Body of pancreas (tissue), 4 donors: ENCODE data around the gene RUBCN. TPM values are rescaled to one million over a fixed set of nuclear protein-coding genes. Genes with fewer than 3 reads are reported as not detected.
"Not testable (repeated sequence)": the region's sequence is repeated elsewhere in the genome, so short reads cannot be mapped to it uniquely, and the experiment has no call there.

Experiments used
- ATAC-seq: fragments of 150-250 bp; one replicate; pipeline ENCODE4 v1.9.1; 2016
- DNase-seq, 4 donors: peaks; one replicate each; pipeline ENCODE4 v3.0.0-alpha.2; 2019
- H3K27ac ChIP-seq, 4 donors: fragments of 200-600 bp; sonication (generic); 1 replicate in 3 of 4; 2 replicates in 1 of 4; pipeline versions ENCODE4 v1.5.1 to v1.6.1; 2016 to 2019; ENCODE audit warnings: mild to moderate bottlenecking in 1 of 4, mixed read lengths in 1 of 4, moderate library complexity in 1 of 4
- H3K27me3 ChIP-seq, 2 donors: fragments of 200-600 bp; sonication (generic); one replicate each; pipeline ENCODE4 v1.6.0; 2016; ENCODE audit warnings: mild to moderate bottlenecking in 1 of 2
- H3K36me3 ChIP-seq, 2 donors: fragments of 200-600 bp; sonication (generic); replicated peaks in 1 of 2; 2 replicates each; pipeline ENCODE4 v1.5.1; 2016; ENCODE audit warnings: low read depth in 2 of 2; ENCODE audit not compliant: insufficient read depth in 1 of 2
- H3K4me1 ChIP-seq: fragments of 200-600 bp; sonication (generic); one replicate; pipeline ENCODE4 v1.6.0; 2016
- H3K4me3 ChIP-seq, 2 donors: fragments of 200-600 bp; sonication (generic); 1 replicate in 1 of 2; 2 replicates in 1 of 2; pipeline ENCODE4 v1.5.1; 2016 to 2019
- H3K9me3 ChIP-seq, 3 donors: fragments of 200-600 bp; sonication (generic); 1 replicate in 2 of 3; 2 replicates in 1 of 3; pipeline ENCODE4 v1.5.1; 2016
- CTCF ChIP-seq, 7 experiments: fragments of 450-650 bp in 4 of 7; fragments of 200-600 bp in 3 of 7; sonication (generic) in 3 of 7; IDR thresholded peaks; one replicate each; pipeline ENCODE4 v1.5.1; 2016 to 2019; ENCODE audit warnings: antibody characterized with exemption in 7 of 7
- POLR2A ChIP-seq, 3 donors: fragments of 450-650 bp; IDR thresholded peaks; one replicate each; pipeline ENCODE4 v1.6.1; 2016; ENCODE audit warnings: antibody characterized with exemption in 3 of 3, mild to moderate bottlenecking in 2 of 3
- WGBS, 2 donors: methylation state at CpG; one replicate each; pipeline ENCODE4 v1.1.5; 2017; 5-methylcytosine and 5-hydroxymethylcytosine counted together
- intact Hi-C: fragments of 100-400 bp; cut with DNase I; formaldehyde crosslinking; loops from one replicate; pipeline ENCODE4 v1.15.1; 2023
- microRNA counts, 2 donors: library from miRNA; unstranded; fragments of <30 nt; microRNA quantifications; one replicate each; lab custom pipeline; 2017
- total RNA-seq, 2 donors: library from RNA; depleted of rRNA; stranded (reverse); fragments of >200 nt; gene quantifications; one replicate each; pipeline ENCODE4 v1.1.0, GENCODE V29; 2016

The RUBCN gene
- total RNA-seq, 2 donors from 2014 or later: 23.1 to 33.0 TPM

- H3K36me3 ChIP-seq, H3K9me3 ChIP-seq, H3K27me3 ChIP-seq, H3K4me1 ChIP-seq, intact Hi-C loops: not testable (repeated sequence)
- DNase-seq: peak; percentile 89 to 94 (median 91)
- peak; percentile 96 for ATAC-seq
- Histone ChIP-seq H3K27ac (peak overlapping the region in 3 of 4 donors; percentile 83 to 89 (median 86)), H3K4me3 (peak overlapping the region; percentile 31 to 74)
- TF ChIP-seq CTCF (IDR thresholded peaks at IDR 0.05) (peak in 1 of 7 experiments; percentile 10), POLR2A (IDR thresholded peaks at IDR 0.05) (peak; percentile 26 to 82 (median 68))
- WGBS, 2 donors: 3 to 11% methylated on average over 11 to 73 of the region's 73 CpGs
Observed at GRCh38 chr3:197627772-197628523, 108.8 kb downstream of the RUBCN start.

- H3K27me3 ChIP-seq, H3K36me3 ChIP-seq, intact Hi-C loops, H3K4me1 ChIP-seq, H3K9me3 ChIP-seq: not testable (repeated sequence)
- ATAC-seq: peak; percentile 83
- 0% methylated on average over 24 of the region's 67 CpGs; no CpG with 5 or more reads in 1 of the 2 donors for WGBS, 2 donors
- Histone ChIP-seq H3K27ac (peak overlapping the region in 3 of 4 donors; percentile 83 to 89 (median 86)), H3K4me3 (peak overlapping the region; percentile 31 to 74)
- DNase-seq: peak in 2 of 4 donors; percentile 47
Observed at GRCh38 chr3:197627158-197627771, 109.4 kb downstream of the RUBCN start.

GRCh38 chr3:197626404-197627157, 110.1 kb downstream of the RUBCN start:
- DNase-seq, H3K4me1 ChIP-seq, H3K4me3 ChIP-seq, H3K27me3 ChIP-seq, H3K36me3 ChIP-seq, intact Hi-C loops, H3K9me3 ChIP-seq: not testable (repeated sequence)
- WGBS, 2 donors: 30 to 40% methylated on average over 1 to 9 of the region's 18 CpGs
- ATAC-seq: peak; percentile 34
- peak overlapping the region in 1 of 4 donors; percentile 42 for H3K27ac ChIP-seq

GRCh38 chr3:197621478-197621877, 115.2 kb downstream of the RUBCN start:
- WGBS, 2 donors: 95 to 97% methylated on average over 13 of the region's 13 CpGs
- H3K4me3 ChIP-seq, H3K9me3 ChIP-seq, DNase-seq, H3K4me1 ChIP-seq, H3K27me3 ChIP-seq, intact Hi-C loops, ATAC-seq, H3K27ac ChIP-seq: not testable (repeated sequence)
- peaks cover 4 to 18% of the 10 kb centered on the region in 2 donors for H3K36me3 ChIP-seq

MicroRNAs encoded within 50 kb of the gene (microRNA counts, 767-probe panel; counts per million panel counts)
- microRNA hsa-miR-922 (lab: Ali Mortazavi, UCI): 0 to 736 counts per million in 2 donors

Other genes with a start within 250 kb of the RUBCN start
- gene BDH1, start 180.9 kb downstream of the RUBCN start, total RNA-seq: 1 to 10 TPM; 2.3 to 9.1 TPM
- 10 to 100 TPM; 13.8 to 16.3 TPM for gene FYTTD1, start 13.0 kb upstream of the RUBCN start, total RNA-seq
- gene LRCH3, start 54.4 kb upstream of the RUBCN start, total RNA-seq: 10 to 100 TPM; 26.7 to 29.0 TPM
- 100 to 1,000 TPM; 156 to 462 TPM for gene RPL35A, start 213.3 kb upstream of the RUBCN start, total RNA-seq
- 1 to 10 TPM; 1.6 to 4.4 TPM for gene LMLN, start 223.3 kb upstream of the RUBCN start, total RNA-seq